Brain microvascular endothelial cell (primary cell): ENCODE measurements around the gene KLHL29.

Experiments used
- DNase-seq: peaks from one replicate; pipeline ENCODE4 v3.0.0-alpha.2; 2020
- H3K27ac ChIP-seq: fragments of 250-450 bp; sonication (Bioruptor Pico); 2 replicates; pipeline ENCODE4 v1.5.1; 2020; ENCODE audit warnings: mild to moderate bottlenecking, moderate library complexity
- H3K27me3 ChIP-seq: fragments of 250-450 bp; sonication (Bioruptor Pico); replicated peaks from 2 replicates; pipeline ENCODE4 v1.5.1; 2020; ENCODE audit warnings: mild to moderate bottlenecking
- H3K36me3 ChIP-seq: fragments of 250-450 bp; sonication (Bioruptor Pico); replicated peaks from 2 replicates; pipeline ENCODE4 v1.5.1; 2020; ENCODE audit warnings: mild to moderate bottlenecking
- H3K4me3 ChIP-seq: 2 replicates; pipeline ENCODE4 v1.5.1; 2011; ENCODE audit warnings: low read depth, mild to moderate bottlenecking, control low read depth, low read length, moderate library complexity
- CTCF ChIP-seq: IDR thresholded peaks from 2 replicates; pipeline ENCODE4 v1.5.1; 2011; ENCODE audit warnings: low read depth, mild to moderate bottlenecking, moderate library complexity, low read length, control low read depth, inconsistent platforms; ENCODE audit errors: missing control alignments
- in situ Hi-C: cut with HindIII; loops from 2 replicates; pipeline ENCODE4 v1.10.0; 2017; ENCODE audit warnings: low sequenced_read_pairs, low pct_ligation_motif_present

KLHL29 gene

GRCh38 chr2:23602116-23602515 lies 217.1 kb downstream of the KLHL29 start:
- Histone ChIP-seq H3K36me3 (no peaks in the 10 kb centered on the region), H3K27me3 (no peaks in the 10 kb centered on the region), H3K27ac (peak overlapping the region; percentile 77), H3K4me3 (no peak overlapping the region)
- peak; percentile 86 for DNase-seq
- TF ChIP-seq CTCF: no peak
- in situ Hi-C loops: no loop called here

GRCh38 chr2:23603156-23603555 lies 218.2 kb downstream of the KLHL29 start:
- no peak for TF ChIP-seq CTCF
- H3K27ac ChIP-seq: no peak overlapping the region
- H3K4me3 ChIP-seq: no peak overlapping the region
- H3K36me3 ChIP-seq: no peaks in the 10 kb centered on the region
- DNase-seq: no peak
- H3K27me3 ChIP-seq: no peaks in the 10 kb centered on the region
- in situ Hi-C loops: no loop called here

GRCh38 chr2:23603581-23603980 lies 218.6 kb downstream of the KLHL29 start:
- H3K27me3 ChIP-seq: no peaks in the 10 kb centered on the region
- in situ Hi-C loops: no loop called here
- no peak for TF ChIP-seq CTCF

GRCh38 chr2:23604731-23605130 lies 219.8 kb downstream of the KLHL29 start:
- no peaks in the 10 kb centered on the region for H3K36me3 ChIP-seq
- H3K27ac ChIP-seq: no peak overlapping the region
- TF ChIP-seq CTCF: no peak
- no peak overlapping the region for H3K4me3 ChIP-seq
- DNase-seq: no peak
- in situ Hi-C loops: no loop called here
- H3K27me3 ChIP-seq: no peaks in the 10 kb centered on the region

More at GRCh38 chr2:23603581-23603980, 218.6 kb downstream of the KLHL29 start:
- Histone ChIP-seq H3K4me3 (no peak overlapping the region), H3K27ac (no peak overlapping the region), H3K36me3 (no peaks in the 10 kb centered on the region)
- no peak for DNase-seq

GRCh38 chr2:23605236-23605635 lies 220.3 kb downstream of the KLHL29 start:
- H3K4me3 ChIP-seq: no peak overlapping the region
- in situ Hi-C loops: no loop called here
- no peak overlapping the region for H3K27ac ChIP-seq
- DNase-seq: no peak
- no peak for TF ChIP-seq CTCF
- no peaks in the 10 kb centered on the region for H3K36me3 ChIP-seq
- no peaks in the 10 kb centered on the region for H3K27me3 ChIP-seq

GRCh38 chr2:23606196-23606595 lies 221.2 kb downstream of the KLHL29 start:
- DNase-seq: no peak
- no peak overlapping the region for H3K27ac ChIP-seq
- no peaks in the 10 kb centered on the region for H3K36me3 ChIP-seq
- in situ Hi-C loops: no loop called here
- TF ChIP-seq CTCF: no peak
- no peaks in the 10 kb centered on the region for H3K27me3 ChIP-seq
- no peak overlapping the region for H3K4me3 ChIP-seq
